HepG2 (cell line): Measurements from ENCODE around the gene HEPACAM. TPM values are rescaled to one million over a fixed set of nuclear protein-coding genes. Genes with fewer than 3 reads are reported as not detected.
A peak's percentile ranks its signal among the peaks of the same experiment; 100 is the strongest.

Experiments used
- EP300 ChIP-seq, 3 experiments: sonication (generic) in 1 of 3; formaldehyde crosslinking in 1 of 3; IDR thresholded peaks; 2 replicates each; pipeline versions ENCODE4 v1.5.1 to v1.6.1; 2011 to 2020; ENCODE audit warnings: low read depth in 2 of 3, low read length in 2 of 3, borderline replicate concordance in 1 of 3, improper control_type of control experiment in 1 of 3, mild to moderate bottlenecking in 1 of 3, missing genetic modification reagents in 1 of 3, moderate library complexity in 1 of 3
- ESRRA ChIP-seq: sonication (generic); formaldehyde crosslinking; IDR thresholded peaks from 2 replicates; pipeline ENCODE4 v1.5.1; 2020; ENCODE audit warnings: mild to moderate bottlenecking, low read depth, missing genetic modification reagents
- KLF6 ChIP-seq: IDR thresholded peaks from 2 replicates; pipeline ENCODE4 v1.8.0; 2016; ENCODE audit warnings: missing biosample characterization, missing genetic modification reagents
- MATR3 ChIP-seq: sonication (generic); formaldehyde crosslinking; IDR thresholded peaks from 2 replicates; pipeline ENCODE4 v1.4.0; 2020; ENCODE audit warnings: missing genetic modification reagents
- MIER2 ChIP-seq: IDR thresholded peaks from 2 replicates; pipeline ENCODE4 v1.6.1; 2016; ENCODE audit warnings: missing biosample characterization, missing genetic modification reagents
- NFE2L1 ChIP-seq: sonication (generic); formaldehyde crosslinking; IDR thresholded peaks from 2 replicates; pipeline ENCODE4 v1.4.0; 2020; ENCODE audit warnings: missing genetic modification reagents, mild to moderate bottlenecking, borderline replicate concordance
- NR2F2 ChIP-seq: IDR thresholded peaks from 2 replicates; pipeline ENCODE4 v1.6.1; 2012; ENCODE audit warnings: low read depth, inconsistent platforms, borderline replicate concordance
- RXRA ChIP-seq: sonication (generic); formaldehyde crosslinking; IDR thresholded peaks from 2 replicates; pipeline ENCODE4 v1.5.1; 2020; ENCODE audit warnings: missing genetic modification reagents
- SMARCE1 ChIP-seq: fragments of 450-650 bp; IDR thresholded peaks from 2 replicates; pipeline ENCODE4 v1.6.1; 2017; ENCODE audit warnings: borderline replicate concordance
- SMYD3 ChIP-seq: sonication (generic); formaldehyde crosslinking; IDR thresholded peaks from 2 replicates; pipeline ENCODE4 v1.8.1; 2023; ENCODE audit warnings: mild to moderate bottlenecking, missing genetic modification reagents
- TGIF2 ChIP-seq: IDR thresholded peaks from 2 replicates; pipeline ENCODE4 v1.6.1; 2016; ENCODE audit warnings: control low read depth, missing compliant biosample characterization
- ZBTB25 ChIP-seq: IDR thresholded peaks from 2 replicates; pipeline ENCODE4 v1.6.1; 2018; ENCODE audit warnings: missing genetic modification reagents
- ZFX ChIP-seq: sonication (generic); formaldehyde crosslinking; IDR thresholded peaks from 2 replicates; pipeline ENCODE4 v1.4.0; 2020; ENCODE audit warnings: mild to moderate bottlenecking, low read depth, missing genetic modification reagents, moderate library complexity
- ZNF121 ChIP-seq: sonication (generic); formaldehyde crosslinking; IDR thresholded peaks from 2 replicates; pipeline ENCODE4 v1.5.0; 2020; ENCODE audit warnings: mild to moderate bottlenecking, missing genetic modification reagents
- ZNF282 ChIP-seq: fragments of 450-650 bp; IDR thresholded peaks from 2 replicates; pipeline ENCODE4 v1.6.1; 2018; ENCODE audit not compliant: partially characterized antibody
- ZNF383 ChIP-seq: sonication (generic); formaldehyde crosslinking; IDR thresholded peaks from 2 replicates; pipeline ENCODE4 v1.4.0; 2020; ENCODE audit warnings: missing genetic modification reagents, mild to moderate bottlenecking, borderline replicate concordance
- ZNF558 ChIP-seq: sonication (generic); formaldehyde crosslinking; IDR thresholded peaks from 2 replicates; pipeline ENCODE4 v1.9.0; 2022; ENCODE audit warnings: mild to moderate bottlenecking, missing genetic modification reagents, borderline replicate concordance
- polyA plus RNA-seq, 8 experiments: library from polyadenylated mRNA; depleted of rRNA in 3 of 8; stranded (reverse) in 7 of 8; unstranded in 1 of 8; fragments of >200 nt; fragmentation: Illumina TruSeq in 4 of 8; extraction: Trizol in 4 of 8; gene quantifications; 2 replicates each; pipeline versions ENCODE4 v1.2.1 to v1.2.3, GENCODE V29; 2011 to 2016; ENCODE audit warnings: low read depth in 4 of 8, missing spikeins in 1 of 8, mixed read lengths in 1 of 8; ENCODE audit not compliant: insufficient read depth in 1 of 8
- total RNA-seq, 5 experiments: library from RNA; depleted of rRNA; stranded (reverse); fragments of >200 nt; fragmentation: Illumina TruSeq; extraction: Trizol; gene quantifications; 2 replicates each; pipeline ENCODE4 v1.2.3, GENCODE V29; 2016; ENCODE audit warnings: low read depth in 1 of 5
- TF ChIP-seq, protein P1 (sequence below): conservative IDR thresholded peaks from 2 replicates; pipeline ENCODE4 v1.6.1; 2018; ENCODE audit warnings: missing genetic modification reagents
- TF ChIP-seq, protein P2 (sequence below): sonication (generic); formaldehyde crosslinking; IDR thresholded peaks from 2 replicates; pipeline ENCODE4 v1.5.0; 2020; ENCODE audit warnings: mild to moderate bottlenecking, missing genetic modification reagents
- TF ChIP-seq, protein P3 (sequence below): sonication (generic); formaldehyde crosslinking; IDR thresholded peaks from 2 replicates; pipeline ENCODE4 v1.5.1; 2020; ENCODE audit warnings: missing genetic modification reagents, mild to moderate bottlenecking, borderline replicate concordance

The HEPACAM gene
- total and polyA plus RNA-seq, 2 of the 13 experiments (the other 11 are each of a cell fraction or from before 2014, with no cell fraction given), result 66.9 to 121 TPM

- TF ChIP-seq RXRA, result no peak; the same call in 1 of the 2 replicates
- TF ChIP-seq, protein P1, sequence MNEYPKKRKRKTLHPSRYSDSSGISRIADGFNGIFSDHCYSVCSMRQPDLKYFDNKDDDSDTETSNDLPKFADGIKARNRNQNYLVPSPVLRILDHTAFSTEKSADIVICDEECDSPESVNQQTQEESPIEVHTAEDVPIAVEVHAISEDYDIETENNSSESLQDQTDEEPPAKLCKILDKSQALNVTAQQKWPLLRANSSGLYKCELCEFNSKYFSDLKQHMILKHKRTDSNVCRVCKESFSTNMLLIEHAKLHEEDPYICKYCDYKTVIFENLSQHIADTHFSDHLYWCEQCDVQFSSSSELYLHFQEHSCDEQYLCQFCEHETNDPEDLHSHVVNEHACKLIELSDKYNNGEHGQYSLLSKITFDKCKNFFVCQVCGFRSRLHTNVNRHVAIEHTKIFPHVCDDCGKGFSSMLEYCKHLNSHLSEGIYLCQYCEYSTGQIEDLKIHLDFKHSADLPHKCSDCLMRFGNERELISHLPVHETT (CRISPR knock-in tag), result no peak
- TF ChIP-seq ZNF282, result no peak
- TF ChIP-seq SMYD3 (CRISPR knock-in tag), result no peak
- no peak for TF ChIP-seq ZNF558 (CRISPR knock-in tag)
- 0 out of 2 replicates have a peak, but pooled peaks have one; percentile 24 for TF ChIP-seq ZBTB25 (CRISPR knock-in tag)
- TF ChIP-seq EP300 (IDR thresholded peaks at IDR 0.05; ENCODE audit: low read depth in 2 of 2, low read length in 2 of 2), result peak in 1 of 2 experiments; percentile 73; a peak in 2 of 4 replicates
- TF ChIP-seq EP300 (CRISPR knock-in tag; IDR thresholded peaks at IDR 0.05; ENCODE audit: borderline replicate concordance), result peak; percentile 47; the same call in 1 of the 2 replicates
- no peak for TF ChIP-seq ESRRA
- TF ChIP-seq NR2F2, result 0 out of 2 replicates have a peak, but pooled peaks have one; percentile 42
- no peak for TF ChIP-seq ZNF121
- no peak for TF ChIP-seq SMARCE1
- TF ChIP-seq, protein P2, sequence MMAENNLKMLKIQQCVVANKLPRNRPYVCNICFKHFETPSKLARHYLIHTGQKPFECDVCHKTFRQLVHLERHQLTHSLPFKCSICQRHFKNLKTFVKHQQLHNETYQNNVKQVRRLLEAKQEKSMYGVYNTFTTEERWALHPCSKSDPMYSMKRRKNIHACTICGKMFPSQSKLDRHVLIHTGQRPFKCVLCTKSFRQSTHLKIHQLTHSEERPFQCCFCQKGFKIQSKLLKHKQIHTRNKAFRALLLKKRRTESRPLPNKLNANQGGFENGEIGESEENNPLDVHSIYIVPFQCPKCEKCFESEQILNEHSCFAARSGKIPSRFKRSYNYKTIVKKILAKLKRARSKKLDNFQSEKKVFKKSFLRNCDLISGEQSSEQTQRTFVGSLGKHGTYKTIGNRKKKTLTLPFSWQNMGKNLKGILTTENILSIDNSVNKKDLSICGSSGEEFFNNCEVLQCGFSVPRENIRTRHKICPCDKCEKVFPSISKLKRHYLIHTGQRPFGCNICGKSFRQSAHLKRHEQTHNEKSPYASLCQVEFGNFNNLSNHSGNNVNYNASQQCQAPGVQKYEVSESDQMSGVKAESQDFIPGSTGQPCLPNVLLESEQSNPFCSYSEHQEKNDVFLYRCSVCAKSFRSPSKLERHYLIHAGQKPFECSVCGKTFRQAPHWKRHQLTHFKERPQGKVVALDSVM (CRISPR knock-in tag), result no peak
- TF ChIP-seq NFE2L1 (CRISPR knock-in tag), result no peak
- TF ChIP-seq MIER2, result no peak
- 0 out of 2 replicates have a peak, but pooled peaks have one; percentile 10 for TF ChIP-seq TGIF2 (CRISPR knock-in tag)
- TF ChIP-seq ZFX (CRISPR knock-in tag), result peak; percentile 49
- TF ChIP-seq ZNF383 (CRISPR knock-in tag), result no peak
- TF ChIP-seq KLF6 (CRISPR knock-in tag), result no peak
- TF ChIP-seq MATR3 (CRISPR knock-in tag), result no peak
- TF ChIP-seq, protein P3, sequence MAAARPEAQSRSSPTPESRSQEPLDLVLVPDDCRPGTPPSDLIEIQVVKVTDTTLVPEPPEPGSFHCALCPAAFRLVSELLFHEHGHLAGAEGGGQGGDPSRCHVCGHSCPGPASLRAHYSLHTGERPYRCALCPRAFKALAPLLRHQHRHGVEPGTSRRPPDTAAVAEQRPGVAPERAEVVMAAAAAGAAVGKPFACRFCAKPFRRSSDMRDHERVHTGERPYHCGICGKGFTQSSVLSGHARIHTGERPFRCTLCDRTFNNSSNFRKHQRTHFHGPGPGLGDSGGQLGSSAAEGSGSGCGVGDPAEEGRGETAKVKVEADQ (CRISPR knock-in tag), result no peak
These were observed 2.4 kb upstream of the HEPACAM start (continued) for GRCh38 chr11:124938206-124938765.
